HG03196 (cell line): ENCODE results near the gene KLRC4.
"Not testable (repeated sequence)": the region's sequence is repeated elsewhere in the genome, so short reads cannot be mapped to it uniquely, and the experiment has no call there.

Experiments used
- ATAC-seq: cut with Tn5 transposase; IDR thresholded peaks from one replicate; pipeline ENCODE4 v1.9.1; 2021; ENCODE audit not compliant: unreplicated experiment

The KLRC4 gene

DNA sequence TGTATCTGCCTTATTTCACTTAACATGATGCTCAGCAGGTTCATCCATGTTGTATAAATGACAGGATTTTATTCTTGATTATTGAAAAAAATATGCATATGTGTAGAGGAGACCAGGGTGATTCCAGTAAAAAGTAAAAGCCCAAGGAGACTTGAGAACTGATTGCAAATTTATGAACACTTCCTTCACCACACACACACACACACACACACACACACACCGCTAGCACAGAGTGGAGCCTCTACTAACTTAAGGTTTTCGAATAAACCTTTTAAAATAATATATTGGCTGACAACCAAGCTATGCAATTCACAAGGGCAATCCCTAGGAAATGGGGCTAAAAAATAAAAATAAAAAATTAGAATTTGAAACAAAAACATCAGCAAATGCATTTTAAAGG lies 11.4 kb downstream of the KLRC4 start:
- no peak for ATAC-seq

DNA sequence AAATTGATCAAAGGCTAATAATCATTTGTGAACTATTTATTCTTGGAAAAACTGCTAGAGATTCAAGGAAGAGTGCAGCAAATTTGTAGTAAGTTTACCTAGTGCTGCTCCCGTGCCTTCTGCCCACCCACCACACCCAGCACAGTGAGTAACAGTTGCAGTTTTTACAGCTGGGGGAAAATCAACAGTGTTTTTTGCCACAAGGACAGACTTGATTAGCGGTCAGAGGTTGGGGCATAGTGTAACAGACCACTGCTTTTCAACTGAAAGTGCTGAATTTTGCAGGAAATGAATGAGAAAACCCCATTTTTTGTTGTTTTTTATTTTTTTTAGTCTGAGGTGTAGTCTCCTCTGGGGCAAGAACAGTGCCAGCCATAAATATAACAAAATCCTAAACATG lies 12.3 kb downstream of the KLRC4 start:
- ATAC-seq, result no peak

GRCh38 chr12:10396176-10396575 lies 13.4 kb downstream of the KLRC4 start:
- not testable (repeated sequence) for ATAC-seq

- peak; percentile 53 for ATAC-seq
Observed at GRCh38 chr12:10395390-10395998, 14.1 kb downstream of the KLRC4 start.

DNA sequence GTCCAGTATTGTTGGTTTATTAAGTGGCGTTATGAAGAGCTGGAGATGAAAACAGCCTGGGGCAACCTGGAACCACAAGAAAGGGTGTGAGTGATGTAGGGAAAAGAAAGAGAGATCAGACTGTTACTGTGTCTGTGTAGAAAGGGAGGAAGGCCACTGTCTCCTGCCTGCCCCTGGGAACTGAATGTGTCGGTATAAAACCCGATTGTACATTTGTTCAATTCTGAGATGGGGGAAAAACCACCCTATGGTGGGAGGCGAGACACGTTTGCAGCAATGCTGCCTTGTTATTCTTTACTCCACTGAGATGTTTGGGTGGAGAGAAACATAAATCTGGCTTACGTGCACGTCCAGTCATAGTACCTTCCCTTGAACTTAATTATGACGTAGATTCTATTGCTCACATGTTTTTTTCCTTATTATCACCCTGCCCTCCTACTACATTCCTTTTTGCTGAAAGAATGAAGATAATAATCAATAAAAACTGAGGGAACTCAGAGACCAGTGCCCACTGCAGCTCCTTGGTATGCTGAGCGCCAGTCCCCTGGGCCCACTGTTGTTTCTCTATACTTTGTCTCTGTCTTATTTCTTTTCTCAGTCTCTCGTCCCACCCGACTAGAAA lies 14.9 kb downstream of the KLRC4 start:
- ATAC-seq, result not testable (repeated sequence)

DNA sequence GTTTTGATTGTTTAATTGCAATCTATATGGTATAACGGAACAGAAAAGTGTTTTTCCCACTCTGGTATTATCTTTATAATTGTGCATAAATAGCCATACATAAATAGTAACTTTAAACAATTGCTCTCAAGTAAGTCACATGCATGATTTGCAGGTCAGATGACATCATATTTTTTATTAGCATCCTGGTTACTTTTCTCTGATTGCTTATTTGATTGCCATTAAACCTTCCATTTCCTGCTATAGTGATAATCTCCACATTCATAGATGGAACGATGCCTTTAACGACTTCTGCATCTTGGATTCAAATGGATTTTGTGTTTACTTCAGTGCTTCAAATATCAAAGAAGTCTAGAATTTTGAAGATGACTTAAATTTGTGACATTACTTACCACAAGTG lies 16.3 kb downstream of the KLRC4 start:
- ATAC-seq, result no peak

DNA sequence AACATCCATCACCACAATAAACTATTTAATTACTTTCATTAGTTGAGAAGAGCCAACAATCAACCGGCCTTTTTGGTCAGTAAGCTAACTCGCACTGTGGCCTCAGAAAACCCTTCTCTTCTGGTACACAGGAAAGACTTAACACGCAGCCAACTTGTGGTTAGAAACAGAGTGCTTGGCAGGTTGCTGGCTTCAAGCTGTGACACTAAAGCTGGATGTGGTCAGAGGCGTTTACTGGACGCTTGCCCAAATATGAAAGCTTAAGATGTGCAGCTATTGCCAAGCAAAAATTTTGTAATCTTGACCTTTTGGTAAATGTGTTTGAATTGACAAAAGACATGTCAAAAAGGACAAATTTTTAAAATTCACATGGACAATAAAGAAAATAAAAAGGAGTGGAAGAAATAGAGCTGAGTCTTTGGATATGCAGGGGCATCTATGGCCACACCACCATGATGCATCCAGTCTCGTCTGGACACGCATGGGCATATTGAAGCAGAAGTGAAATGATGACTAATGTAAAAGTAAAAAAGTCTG lies 17.1 kb downstream of the KLRC4 start:
- peak; percentile 63 for ATAC-seq

DNA sequence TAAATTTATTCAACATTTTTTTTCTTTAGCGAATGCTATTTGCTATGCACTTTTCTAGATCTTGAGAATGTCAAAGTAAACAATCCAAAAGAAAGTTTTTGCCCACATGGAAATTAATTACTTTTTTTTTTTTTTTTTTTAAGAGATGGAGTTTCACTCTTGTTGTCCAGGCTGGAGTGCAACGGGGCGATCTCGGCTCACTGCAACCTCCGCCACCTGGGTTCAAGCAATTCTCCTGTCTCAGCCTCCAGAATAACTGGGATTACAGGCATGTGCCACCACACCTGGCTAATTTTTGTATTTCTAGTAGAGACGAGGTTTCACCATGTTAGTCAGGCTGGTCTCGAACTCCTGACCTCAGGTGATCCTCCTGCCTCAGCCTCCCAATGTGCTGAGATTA lies 18.6 kb downstream of the KLRC4 start:
- not testable (repeated sequence) for ATAC-seq

- ATAC-seq, result no peak
Observed at GRCh38 chr12:10389904-10390303, 19.7 kb downstream of the KLRC4 start, which contains the start of gene KLRK1. KLRK1 (minus strand) TSS chr12:10390041; CDS start chr12:10388810, 1,231 bp downstream.

DNA sequence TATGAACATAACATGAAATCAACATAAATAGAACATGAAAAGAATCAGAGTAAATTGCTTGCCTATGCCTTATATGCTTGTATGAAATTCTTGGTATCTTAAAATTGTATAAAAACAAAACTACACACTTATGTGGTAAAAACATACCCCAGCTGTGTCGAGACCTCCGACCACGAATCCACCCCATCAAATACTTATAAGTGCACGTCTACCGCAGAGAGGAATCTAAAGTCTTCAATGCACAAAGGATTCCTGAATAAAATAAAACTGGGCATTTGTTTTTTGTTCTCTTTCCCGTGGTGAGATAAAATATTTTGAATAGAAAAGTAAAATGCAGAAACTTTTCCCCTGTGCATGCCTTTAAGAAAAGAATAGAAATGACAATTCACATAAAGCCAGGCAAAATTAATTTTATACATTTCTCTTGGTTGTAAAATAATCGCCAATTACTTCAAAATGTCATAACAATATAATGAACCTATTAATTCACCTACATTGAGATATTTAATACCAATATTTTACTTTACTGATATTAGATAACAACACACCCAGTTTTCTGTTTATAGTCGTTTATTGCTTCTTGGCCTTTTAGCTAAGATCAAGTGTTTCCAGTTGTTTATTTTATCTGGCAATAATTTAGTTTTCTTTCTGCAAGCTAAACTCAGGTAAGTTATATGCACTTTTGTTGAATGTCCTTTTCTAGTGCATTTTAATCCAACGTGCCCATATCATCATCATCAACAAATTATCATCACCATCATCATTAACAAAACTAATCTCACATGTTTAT lies 20.7 kb downstream of the KLRC4 start:
- no peak for ATAC-seq

- not testable (repeated sequence) for ATAC-seq
Observed at GRCh38 chr12:10387498-10387897, 22.1 kb downstream of the KLRC4 start.

DNA sequence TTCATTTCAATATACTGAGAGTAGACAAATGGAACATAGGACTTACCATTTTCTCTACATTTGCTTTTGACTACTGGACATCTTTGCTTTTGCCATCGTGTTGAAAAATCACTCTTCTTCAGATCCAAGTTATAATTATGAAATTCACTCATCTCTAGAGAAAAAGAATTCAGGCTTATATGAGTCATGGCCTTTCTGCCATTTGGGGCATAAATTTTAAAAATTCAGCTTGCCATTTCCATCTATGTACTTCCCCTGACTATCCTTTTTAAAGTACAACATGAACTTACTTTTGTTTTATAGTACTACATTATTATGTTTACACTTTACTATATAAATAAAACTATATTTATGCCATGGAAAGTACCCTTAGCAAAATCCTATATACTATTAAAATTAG lies 22.7 kb downstream of the KLRC4 start:
- ATAC-seq, result no peak

DNA sequence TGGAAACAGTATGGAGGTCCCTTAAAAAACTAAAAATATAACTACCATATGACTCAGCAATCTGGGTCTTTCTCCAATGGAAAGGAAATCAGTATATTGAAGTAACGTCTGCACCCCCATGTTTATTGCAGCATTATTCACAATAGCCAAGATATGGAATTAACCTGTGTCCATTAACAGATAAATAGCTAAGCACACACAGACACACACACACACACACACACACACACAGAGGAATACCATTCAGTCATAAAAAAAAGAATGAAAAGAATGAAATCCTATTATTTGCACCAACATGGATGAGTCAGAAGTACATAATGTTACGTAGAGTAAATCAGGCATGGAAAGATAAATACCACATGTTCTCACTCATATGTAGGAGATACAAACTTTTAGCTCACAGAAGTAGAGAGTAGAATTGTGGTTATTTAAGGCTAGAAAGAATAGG lies 24.4 kb downstream of the KLRC4 start:
- ATAC-seq, result no peak

GRCh38 chr12:10384191-10384590 lies 25.4 kb downstream of the KLRC4 start:
- no peak for ATAC-seq

GRCh38 chr12:10381928-10382628 lies 27.5 kb downstream of the KLRC4 start:
- no peak for ATAC-seq

DNA sequence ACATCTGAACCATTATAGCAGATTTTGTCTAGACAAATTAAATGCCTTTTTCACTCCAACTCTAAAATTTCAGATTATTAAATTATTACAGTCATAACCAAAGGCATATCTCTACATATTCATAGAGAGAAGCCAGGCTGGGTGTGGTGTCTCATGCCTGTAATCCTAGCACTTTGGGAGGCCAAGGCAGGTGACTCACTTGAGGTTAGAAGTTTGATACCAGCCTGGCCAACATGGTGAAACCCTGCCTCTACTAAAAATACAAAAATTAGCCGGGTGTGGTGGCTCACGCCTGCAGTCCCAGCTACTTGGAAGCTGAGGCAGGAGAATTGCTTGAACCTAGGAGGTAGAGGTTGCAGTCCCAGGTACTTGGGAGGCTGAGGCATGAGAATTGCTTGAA lies 30.8 kb downstream of the KLRC4 start:
- ATAC-seq, result not testable (repeated sequence)

DNA sequence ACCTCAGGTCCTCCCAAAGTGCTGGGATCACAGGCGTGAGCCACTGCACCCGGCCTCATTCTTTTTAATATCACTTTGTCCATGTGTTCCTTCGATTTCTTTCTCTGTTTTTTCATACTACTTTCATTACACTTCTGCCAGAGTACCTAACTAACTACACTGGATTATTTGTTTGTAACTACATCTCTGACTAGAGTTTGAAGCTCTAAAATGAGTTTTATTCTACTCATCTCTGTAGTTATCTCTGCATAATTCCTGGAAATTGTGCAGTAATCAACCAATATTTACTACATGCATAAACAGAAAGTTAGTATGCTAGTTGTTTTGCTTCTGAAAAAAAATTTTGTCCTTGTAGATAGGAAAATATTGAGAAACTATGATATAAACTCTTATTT lies 34.9 kb downstream of the KLRC4 start:
- ATAC-seq, result no peak

GRCh38 chr12:10372559-10372958 lies 37.0 kb downstream of the KLRC4 start:
- no peak for ATAC-seq

- ATAC-seq, result not testable (repeated sequence)
Observed at GRCh38 chr12:10371893-10372535, 37.5 kb downstream of the KLRC4 start.

DNA sequence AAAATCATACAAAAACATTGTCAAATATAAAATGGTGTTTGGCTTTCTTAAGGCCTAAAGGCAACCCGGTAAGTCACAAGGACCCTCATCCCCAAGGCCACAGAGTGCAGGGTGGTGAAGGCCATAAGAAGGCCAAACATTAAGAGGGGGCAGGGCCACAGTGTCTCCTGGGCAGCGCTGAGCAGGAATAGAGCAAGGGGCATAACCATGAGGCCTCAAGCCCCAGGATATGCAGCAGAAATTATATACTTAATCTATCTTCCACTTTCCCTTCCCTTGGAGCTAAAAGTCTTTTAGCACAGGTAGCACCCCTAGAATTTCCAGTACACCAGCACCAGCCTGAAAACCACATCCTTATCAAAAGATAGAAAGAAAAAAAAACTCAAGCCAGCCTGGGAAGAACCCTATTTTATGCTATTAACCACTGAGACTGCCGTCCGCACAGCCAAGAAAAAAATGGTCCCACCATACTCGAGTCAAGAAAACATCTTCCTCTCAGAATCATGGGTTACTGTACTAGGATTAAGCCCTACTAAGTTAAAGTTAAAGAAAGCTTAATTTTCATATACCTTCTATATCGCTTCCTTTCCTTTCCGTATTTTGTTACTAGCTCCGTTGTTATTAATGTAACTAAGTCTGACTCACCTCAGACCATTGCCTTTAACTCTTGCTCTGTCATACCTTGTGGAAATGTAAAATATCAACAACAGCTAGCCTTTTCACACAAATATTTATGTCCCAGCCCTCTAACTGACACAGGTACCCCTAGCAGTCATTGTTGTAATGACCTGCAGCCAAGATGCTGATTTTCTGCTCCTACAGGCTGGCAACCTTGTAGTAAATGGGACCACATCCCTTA lies 39.8 kb downstream of the KLRC4 start:
- no peak for ATAC-seq
